ENCODE measurements around the gene AMBP. TPM values are rescaled to one million over a fixed set of nuclear protein-coding genes. Genes with fewer than 3 reads are reported as not detected.

The AMBP gene
- total RNA-seq, 1 experiment from 2014 or later = not detected

- Histone ChIP-seq H3K4me1 (ENCODE audit: low read length) (no peaks in the 10 kb centered on the region), H2AFZ (ENCODE audit: low read length) (no peak overlapping the region), H3K9me3 (ENCODE audit: low read length) (no peaks in the 10 kb centered on the region), H3K27me3 (ENCODE audit: low read length) (no peaks in the 10 kb centered on the region), H3K4me3 (ENCODE audit: low read length) (no peak overlapping the region), H4K20me1 (ENCODE audit: insufficient read depth, low read depth, low read length) (no peaks in the 10 kb centered on the region), H3K36me3 (ENCODE audit: insufficient read depth, low read length) (no peaks in the 10 kb centered on the region), H3K4me2 (ENCODE audit: low read depth, low read length, poor library complexity, severe bottlenecking) (no peak overlapping the region), H3K9me2 (replicated peaks; ENCODE audit: insufficient read depth, low read length) (no peaks in the 10 kb centered on the region), H3K9ac (ENCODE audit: low read length) (no peak overlapping the region), H3K27ac (ENCODE audit: low read length) (no peak overlapping the region), H3K79me2 (ENCODE audit: low read length) (no peaks in the 10 kb centered on the region)
- DNase-seq = no peak
These were observed 2.5 kb downstream of the AMBP start for GRCh38 chr9:114075602-114076001.

GRCh38 chr9:114072184-114073140, 5.6 kb downstream of the AMBP start:
- no peak overlapping the region for H2AFZ ChIP-seq (ENCODE audit: low read length)
- H4K20me1 ChIP-seq (ENCODE audit: insufficient read depth, low read depth, low read length) = no peaks in the 10 kb centered on the region
- H3K4me3 ChIP-seq (ENCODE audit: low read length) = no peak overlapping the region
- H3K79me2 ChIP-seq (ENCODE audit: low read length) = no peaks in the 10 kb centered on the region
- H3K4me2 ChIP-seq (ENCODE audit: low read depth, low read length, poor library complexity, severe bottlenecking) = no peak overlapping the region
- no peaks in the 10 kb centered on the region for H3K27me3 ChIP-seq (ENCODE audit: low read length)
- no peaks in the 10 kb centered on the region for H3K36me3 ChIP-seq (ENCODE audit: insufficient read depth, low read length)
- H3K9me2 ChIP-seq (replicated peaks; ENCODE audit: insufficient read depth, low read length) = no peaks in the 10 kb centered on the region
- H3K4me1 ChIP-seq (ENCODE audit: low read length) = no peaks in the 10 kb centered on the region
- no peak overlapping the region for H3K9ac ChIP-seq (ENCODE audit: low read length)
- H3K9me3 ChIP-seq (ENCODE audit: low read length) = no peaks in the 10 kb centered on the region
- DNase-seq = no peak
- H3K27ac ChIP-seq (ENCODE audit: low read length) = no peak overlapping the region

- H3K9me2 ChIP-seq (replicated peaks; ENCODE audit: insufficient read depth, low read length) = no peaks in the 10 kb centered on the region
- no peak for DNase-seq
- H3K27me3 ChIP-seq (ENCODE audit: low read length) = no peaks in the 10 kb centered on the region
- H3K79me2 ChIP-seq (ENCODE audit: low read length) = no peaks in the 10 kb centered on the region
- H3K36me3 ChIP-seq (ENCODE audit: insufficient read depth, low read length) = no peaks in the 10 kb centered on the region
- no peaks in the 10 kb centered on the region for H3K9me3 ChIP-seq (ENCODE audit: low read length)
- H3K4me1 ChIP-seq (ENCODE audit: low read length) = no peaks in the 10 kb centered on the region
- H3K9ac ChIP-seq (ENCODE audit: low read length) = no peak overlapping the region
- H4K20me1 ChIP-seq (ENCODE audit: insufficient read depth, low read depth, low read length) = no peaks in the 10 kb centered on the region
- no peak overlapping the region for H3K4me2 ChIP-seq (ENCODE audit: low read depth, low read length, poor library complexity, severe bottlenecking)
- no peak overlapping the region for H3K27ac ChIP-seq (ENCODE audit: low read length)
- no peak overlapping the region for H3K4me3 ChIP-seq (ENCODE audit: low read length)
- H2AFZ ChIP-seq (ENCODE audit: low read length) = no peak overlapping the region
These were observed 6.8 kb downstream of the AMBP start for GRCh38 chr9:114071197-114071795.

GRCh38 chr9:114070188-114071103, 7.7 kb downstream of the AMBP start:
- Histone ChIP-seq H3K4me3 (ENCODE audit: low read length) (no peak overlapping the region), H3K79me2 (ENCODE audit: low read length) (no peaks in the 10 kb centered on the region)

GRCh38 chr9:114069476-114070187, 8.5 kb downstream of the AMBP start:
- no peaks in the 10 kb centered on the region for H4K20me1 ChIP-seq (ENCODE audit: insufficient read depth, low read depth, low read length)
- no peak overlapping the region for H3K4me3 ChIP-seq (ENCODE audit: low read length)
- no peaks in the 10 kb centered on the region for H3K4me1 ChIP-seq (ENCODE audit: low read length)
- H3K36me3 ChIP-seq (ENCODE audit: insufficient read depth, low read length) = no peaks in the 10 kb centered on the region
- no peak overlapping the region for H3K9ac ChIP-seq (ENCODE audit: low read length)
- H3K27me3 ChIP-seq (ENCODE audit: low read length) = no peaks in the 10 kb centered on the region
- DNase-seq = no peak
- no peak overlapping the region for H3K4me2 ChIP-seq (ENCODE audit: low read depth, low read length, poor library complexity, severe bottlenecking)
- H3K9me2 ChIP-seq (replicated peaks; ENCODE audit: insufficient read depth, low read length) = no peaks in the 10 kb centered on the region
- no peaks in the 10 kb centered on the region for H3K9me3 ChIP-seq (ENCODE audit: low read length)
- no peaks in the 10 kb centered on the region for H3K79me2 ChIP-seq (ENCODE audit: low read length)
- H2AFZ ChIP-seq (ENCODE audit: low read length) = no peak overlapping the region
- H3K27ac ChIP-seq (ENCODE audit: low read length) = no peak overlapping the region

More at GRCh38 chr9:114070188-114071103, 7.7 kb downstream of the AMBP start:
- Histone ChIP-seq H3K36me3 (ENCODE audit: insufficient read depth, low read length) (no peaks in the 10 kb centered on the region), H3K27ac (ENCODE audit: low read length) (no peak overlapping the region), H3K27me3 (ENCODE audit: low read length) (no peaks in the 10 kb centered on the region), H2AFZ (ENCODE audit: low read length) (no peak overlapping the region), H4K20me1 (ENCODE audit: insufficient read depth, low read depth, low read length) (no peaks in the 10 kb centered on the region), H3K4me1 (ENCODE audit: low read length) (no peaks in the 10 kb centered on the region), H3K9me3 (ENCODE audit: low read length) (no peaks in the 10 kb centered on the region), H3K9ac (ENCODE audit: low read length) (no peak overlapping the region), H3K4me2 (ENCODE audit: low read depth, low read length, poor library complexity, severe bottlenecking) (no peak overlapping the region), H3K9me2 (replicated peaks; ENCODE audit: insufficient read depth, low read length) (no peaks in the 10 kb centered on the region)
- no peak for DNase-seq

GRCh38 chr9:114065304-114065703, 12.8 kb downstream of the AMBP start:
- H3K9me3 ChIP-seq (ENCODE audit: low read length) = no peaks in the 10 kb centered on the region
- H3K36me3 ChIP-seq (ENCODE audit: insufficient read depth, low read length) = no peaks in the 10 kb centered on the region
- no peaks in the 10 kb centered on the region for H4K20me1 ChIP-seq (ENCODE audit: insufficient read depth, low read depth, low read length)
- no peak overlapping the region for H3K27ac ChIP-seq (ENCODE audit: low read length)
- H3K4me2 ChIP-seq (ENCODE audit: low read depth, low read length, poor library complexity, severe bottlenecking) = no peak overlapping the region
- H3K9me2 ChIP-seq (replicated peaks; ENCODE audit: insufficient read depth, low read length) = no peaks in the 10 kb centered on the region
- H2AFZ ChIP-seq (ENCODE audit: low read length) = no peak overlapping the region
- no peaks in the 10 kb centered on the region for H3K79me2 ChIP-seq (ENCODE audit: low read length)
- H3K27me3 ChIP-seq (ENCODE audit: low read length) = no peaks in the 10 kb centered on the region
- no peak overlapping the region for H3K4me3 ChIP-seq (ENCODE audit: low read length)
- no peak for DNase-seq
- no peak overlapping the region for H3K9ac ChIP-seq (ENCODE audit: low read length)
- no peaks in the 10 kb centered on the region for H3K4me1 ChIP-seq (ENCODE audit: low read length)

- Histone ChIP-seq H2AFZ (ENCODE audit: low read length) (no peak overlapping the region), H3K27me3 (ENCODE audit: low read length) (no peaks in the 10 kb centered on the region), H3K9me3 (ENCODE audit: low read length) (no peaks in the 10 kb centered on the region), H3K4me1 (ENCODE audit: low read length) (no peaks in the 10 kb centered on the region), H3K27ac (ENCODE audit: low read length) (no peak overlapping the region), H3K9ac (ENCODE audit: low read length) (no peak overlapping the region), H4K20me1 (ENCODE audit: insufficient read depth, low read depth, low read length) (no peaks in the 10 kb centered on the region), H3K79me2 (ENCODE audit: low read length) (no peaks in the 10 kb centered on the region), H3K9me2 (replicated peaks; ENCODE audit: insufficient read depth, low read length) (no peaks in the 10 kb centered on the region), H3K4me3 (ENCODE audit: low read length) (no peak overlapping the region), H3K36me3 (ENCODE audit: insufficient read depth, low read length) (no peaks in the 10 kb centered on the region), H3K4me2 (ENCODE audit: low read depth, low read length, poor library complexity, severe bottlenecking) (no peak overlapping the region)
- no peak for DNase-seq
These were observed 16.1 kb downstream of the AMBP start for GRCh38 chr9:114061830-114062474.

All from Karpas-422 (cell line).